Skeletal muscle tissue (tissue), 4 donors: ENCODE data around the gene CAV3. TPM values are rescaled to one million over a fixed set of nuclear protein-coding genes. Genes with fewer than 3 reads are reported as not detected.

ENCODE experiments used
- H3K27ac ChIP-seq: one replicate; pipeline ENCODE4 v1.7.0; 2013; ENCODE audit warnings: mild to moderate bottlenecking, low read depth, low read length, inconsistent platforms
- H3K27me3 ChIP-seq, 3 donors: one replicate each; pipeline ENCODE4 v1.7.0; 2013; ENCODE audit warnings: low read length in 3 of 3; ENCODE audit not compliant: control insufficient read depth in 3 of 3, insufficient read depth in 3 of 3
- H3K36me3 ChIP-seq, 3 donors: one replicate each; pipeline ENCODE4 v1.7.0; 2013; ENCODE audit warnings: low read length in 3 of 3; ENCODE audit not compliant: control insufficient read depth in 3 of 3, insufficient read depth in 3 of 3
- H3K4me1 ChIP-seq, 3 donors: one replicate each; pipeline ENCODE4 v1.7.0; 2013; ENCODE audit warnings: low read length in 3 of 3, mild to moderate bottlenecking in 3 of 3; ENCODE audit not compliant: control insufficient read depth in 3 of 3, insufficient read depth in 3 of 3
- H3K4me3 ChIP-seq, 3 donors: one replicate each; pipeline ENCODE4 v1.7.0; 2013; ENCODE audit warnings: low read length in 3 of 3
- H3K9ac ChIP-seq, 3 donors: one replicate each; pipeline ENCODE4 v1.7.0; 2013; ENCODE audit warnings: low read length in 3 of 3, mild to moderate bottlenecking in 3 of 3, moderate library complexity in 2 of 3, low read depth in 1 of 3
- H3K9me3 ChIP-seq, 3 donors: one replicate each; pipeline ENCODE4 v1.7.0; 2013; ENCODE audit warnings: low read length in 3 of 3; ENCODE audit not compliant: control insufficient read depth in 3 of 3
- total RNA-seq: library from RNA; depleted of rRNA; stranded (reverse); fragments of >200 nt; gene quantifications from one replicate; pipeline ENCODE4 v1.2.3, GENCODE V29; 2014
- donor health status: Osteomylitis.

The CAV3 gene
- total RNA-seq, 1 donor from 2014 or later: 222 TPM

DNA sequence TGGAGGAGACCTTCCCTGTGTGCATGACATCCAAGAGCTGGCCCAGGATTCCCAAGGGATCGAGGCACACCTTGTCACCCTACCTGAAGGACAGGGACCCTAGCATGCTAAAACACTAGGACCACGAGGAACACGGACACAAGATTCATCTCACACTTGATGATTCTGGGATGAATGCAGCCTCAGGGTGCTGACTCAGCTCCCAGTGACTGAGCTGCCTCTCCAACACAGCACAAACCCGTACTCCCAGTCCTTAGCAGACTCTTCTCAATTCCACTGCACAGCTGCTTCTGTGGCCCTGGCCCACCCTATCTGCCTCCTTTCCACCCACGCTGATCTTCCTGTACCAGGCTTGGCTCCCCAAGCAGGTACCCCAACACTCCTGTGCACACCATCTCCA, 44.9 kb downstream of the CAV3 start:
- H3K9me3 ChIP-seq: no peaks in the 10 kb centered on the region

DNA sequence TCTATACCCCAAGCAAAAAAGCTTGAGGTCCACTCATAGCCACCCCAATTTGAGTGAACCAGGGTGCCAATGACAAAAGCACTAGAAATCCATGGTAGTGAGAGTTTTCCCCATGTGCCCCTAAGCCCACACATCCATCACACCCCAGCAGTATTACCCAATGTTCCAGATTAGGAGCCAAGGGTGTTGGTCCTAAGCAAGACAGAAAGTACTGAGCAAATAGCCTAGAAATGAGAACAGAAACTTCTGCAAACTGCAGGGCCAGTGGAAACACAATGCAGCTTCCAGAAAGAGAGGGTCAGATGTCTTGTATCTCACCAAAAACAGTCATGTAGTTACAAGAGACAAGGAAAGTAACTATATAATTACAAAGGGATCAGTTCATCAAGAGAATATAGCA, 46.7 kb downstream of the CAV3 start:
- Histone ChIP-seq H3K4me3 (no peak overlapping the region), H3K4me1 (no peaks in the 10 kb centered on the region), H3K9ac (no peak overlapping the region), H3K9me3 (no peaks in the 10 kb centered on the region), H3K27ac (no peak overlapping the region), H3K27me3 (peaks cover 0 to 5% (median 5%) of the 10 kb centered on the region in 3 donors), H3K36me3 (no peaks in the 10 kb centered on the region)

More for the DNA sequence above, 44.9 kb downstream of the CAV3 start:
- Histone ChIP-seq H3K27me3 (peaks cover 0 to 7% (median 5%) of the 10 kb centered on the region in 3 donors), H3K4me1 (no peaks in the 10 kb centered on the region), H3K27ac (no peak overlapping the region), H3K4me3 (no peak overlapping the region), H3K36me3 (no peaks in the 10 kb centered on the region), H3K9ac (no peak overlapping the region)

DNA sequence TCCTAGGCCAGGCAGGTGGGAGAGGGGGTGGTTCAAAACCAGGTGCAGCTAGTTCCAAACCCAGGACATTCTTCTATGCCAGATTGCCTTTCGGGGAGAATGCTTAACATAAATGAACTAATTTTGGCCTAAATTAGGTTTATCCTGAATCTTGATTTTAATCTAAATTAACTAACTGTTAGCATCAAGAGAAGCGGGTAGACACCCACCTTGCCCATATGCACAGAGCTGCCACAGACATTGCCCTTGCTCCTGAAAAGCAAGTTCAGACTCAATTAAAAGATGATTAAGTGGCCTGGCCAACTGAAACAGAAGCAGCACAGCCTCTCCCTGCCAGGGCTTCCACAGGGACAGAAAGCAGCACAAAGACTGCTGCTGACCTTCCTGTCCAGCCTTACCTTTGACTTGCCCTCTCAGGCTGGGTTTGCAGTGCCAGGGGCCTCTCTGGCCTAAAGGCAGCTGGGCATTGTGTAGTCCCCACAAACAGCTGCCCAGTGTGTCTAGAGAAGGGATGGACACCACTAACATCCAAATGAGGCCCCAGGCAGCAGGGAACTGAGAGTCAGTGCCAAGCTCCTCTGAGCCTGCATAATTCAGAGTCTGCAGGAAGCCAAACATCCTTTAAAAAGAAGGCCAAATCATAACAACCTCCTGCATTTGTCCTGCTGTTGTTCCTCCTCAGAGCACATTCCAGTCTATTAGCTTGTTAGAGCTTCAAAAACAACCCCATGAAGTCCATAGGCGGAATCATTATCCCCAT, 51.3 kb downstream of the CAV3 start:
- Histone ChIP-seq H3K27ac (no peak overlapping the region), H3K9ac (no peak overlapping the region), H3K36me3 (no peaks in the 10 kb centered on the region), H3K9me3 (no peaks in the 10 kb centered on the region), H3K27me3 (no peaks in the 10 kb centered on the region), H3K4me3 (no peak overlapping the region), H3K4me1 (no peaks in the 10 kb centered on the region)

DNA sequence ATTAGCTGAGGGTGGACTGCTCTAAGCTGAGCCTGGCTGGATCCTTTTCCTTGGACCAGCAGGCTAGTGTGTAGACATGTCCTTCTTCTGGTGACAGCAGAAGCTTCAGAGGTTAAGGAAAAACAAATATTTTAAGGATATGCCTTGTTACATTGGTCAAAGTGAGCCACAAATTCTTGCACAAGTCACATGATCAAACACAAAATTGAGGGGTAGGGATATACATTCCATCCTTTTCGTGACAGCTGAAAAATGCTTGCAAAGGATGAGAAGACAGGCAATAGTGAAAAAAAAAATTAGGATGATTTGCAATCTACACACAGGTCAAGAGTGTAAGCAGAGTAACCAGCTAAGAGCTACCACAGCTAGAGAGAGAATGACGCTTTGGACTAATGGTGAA, 56.9 kb downstream of the CAV3 start:
- H3K36me3 ChIP-seq: no peaks in the 10 kb centered on the region
- no peaks in the 10 kb centered on the region for H3K4me1 ChIP-seq
- H3K9me3 ChIP-seq: peaks cover 0 to 2% (median 0%) of the 10 kb centered on the region in 3 donors
- H3K27ac ChIP-seq: no peak overlapping the region
- no peak overlapping the region for H3K9ac ChIP-seq
- no peak overlapping the region for H3K4me3 ChIP-seq
- H3K27me3 ChIP-seq: no peaks in the 10 kb centered on the region

DNA sequence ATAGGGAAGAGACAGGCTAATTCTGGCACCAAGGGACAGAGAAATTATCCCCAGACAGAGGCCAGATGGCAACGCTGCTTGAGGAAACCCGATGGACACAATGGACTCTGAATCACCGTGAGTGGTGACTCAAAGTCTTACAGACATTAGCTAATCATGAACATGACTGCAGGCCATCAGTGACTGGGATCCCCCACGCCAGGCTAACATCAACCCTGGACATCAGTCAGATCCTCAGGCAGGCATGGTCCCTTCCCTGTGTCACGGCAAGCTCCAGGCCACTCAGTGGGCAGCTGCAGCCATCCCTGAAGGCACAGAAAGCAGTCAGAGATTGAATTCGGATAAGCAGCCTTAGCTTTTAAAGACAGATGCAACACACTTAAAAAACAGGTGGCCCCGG, 59.6 kb downstream of the CAV3 start:
- no peak overlapping the region for H3K9ac ChIP-seq
- no peak overlapping the region for H3K4me3 ChIP-seq
- H3K27me3 ChIP-seq: no peaks in the 10 kb centered on the region
- no peaks in the 10 kb centered on the region for H3K4me1 ChIP-seq
- peaks cover 0 to 2% (median 0%) of the 10 kb centered on the region in 3 donors for H3K9me3 ChIP-seq
- no peaks in the 10 kb centered on the region for H3K36me3 ChIP-seq
- no peak overlapping the region for H3K27ac ChIP-seq

DNA sequence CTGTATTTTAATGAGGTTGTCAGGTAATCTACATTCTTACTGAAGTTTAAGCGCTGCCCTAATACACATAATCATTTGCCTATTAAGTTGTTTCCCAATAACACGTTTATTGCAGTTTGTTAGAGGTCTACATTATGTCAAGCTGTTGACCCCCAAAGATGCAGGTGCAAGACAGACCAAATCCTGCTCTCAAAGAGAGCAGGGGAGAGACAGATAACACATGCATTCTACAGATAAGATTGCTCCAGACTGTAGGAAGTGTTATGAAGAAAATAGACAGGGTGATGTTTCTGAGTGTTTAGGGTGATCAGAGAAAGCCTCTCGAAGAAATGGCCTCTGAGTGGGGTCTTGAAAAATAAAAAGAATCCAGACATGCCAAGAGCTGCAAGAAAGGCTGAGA, 60.6 kb downstream of the CAV3 start:
- Histone ChIP-seq H3K36me3 (no peaks in the 10 kb centered on the region), H3K9ac (no peak overlapping the region), H3K27ac (no peak overlapping the region), H3K27me3 (no peaks in the 10 kb centered on the region), H3K4me1 (no peaks in the 10 kb centered on the region), H3K4me3 (no peak overlapping the region), H3K9me3 (peaks cover 0 to 2% (median 0%) of the 10 kb centered on the region in 3 donors)

Other genes starting within 250 kb of the CAV3 start
- 35.0 TPM for gene LMCD1, start 232.0 kb upstream of the CAV3 start, total RNA-seq
- gene SSUH2, start 89.0 kb upstream of the CAV3 start, total RNA-seq: 0.52 TPM
- gene OXTR, start 35.8 kb downstream of the CAV3 start, total RNA-seq: 0.52 TPM
- 15.7 TPM for gene RAD18, start 229.7 kb downstream of the CAV3 start, total RNA-seq